Nephron (organoid): ENCODE data around the gene ARPC1A.
"Not testable (repeated sequence)": the region's sequence is repeated elsewhere in the genome, so short reads cannot be mapped to it uniquely, and the experiment has no call there.

Source experiments
- H3K27ac Mint-ChIP-seq, 3 experiments: 2 replicates each; pipeline ENCODE4 v1.8.0; 2020; ENCODE audit warnings: mixed read lengths in 3 of 3, mild to moderate bottlenecking in 2 of 3, moderate library complexity in 1 of 3
- H3K27me3 Mint-ChIP-seq: 2 replicates; pipeline ENCODE4 v1.8.0; 2021; ENCODE audit warnings: low read depth, mild to moderate bottlenecking, moderate library complexity, mixed read lengths
- H3K36me3 Mint-ChIP-seq: 2 replicates; pipeline ENCODE4 v1.8.0; 2020; ENCODE audit warnings: low read depth, mixed read lengths
- H3K4me1 Mint-ChIP-seq: 2 replicates; pipeline ENCODE4 v1.8.0; 2020; ENCODE audit warnings: mixed read lengths
- H3K4me3 Mint-ChIP-seq, 3 experiments: 2 replicates each; pipeline ENCODE4 v1.8.0; 2020; ENCODE audit warnings: mild to moderate bottlenecking in 3 of 3, mixed read lengths in 3 of 3, moderate library complexity in 2 of 3
- H3K9me3 Mint-ChIP-seq: 2 replicates; pipeline ENCODE4 v1.8.0; 2020; ENCODE audit warnings: mixed read lengths
- CTCF ChIP-seq, 3 experiments: fragments of 200-600 bp; sonication (generic); IDR thresholded peaks; one replicate each; pipeline ENCODE4 v1.5.0; 2021; ENCODE audit warnings: antibody characterized with exemption in 3 of 3; ENCODE audit not compliant: unreplicated experiment in 3 of 3

ARPC1A gene

DNA sequence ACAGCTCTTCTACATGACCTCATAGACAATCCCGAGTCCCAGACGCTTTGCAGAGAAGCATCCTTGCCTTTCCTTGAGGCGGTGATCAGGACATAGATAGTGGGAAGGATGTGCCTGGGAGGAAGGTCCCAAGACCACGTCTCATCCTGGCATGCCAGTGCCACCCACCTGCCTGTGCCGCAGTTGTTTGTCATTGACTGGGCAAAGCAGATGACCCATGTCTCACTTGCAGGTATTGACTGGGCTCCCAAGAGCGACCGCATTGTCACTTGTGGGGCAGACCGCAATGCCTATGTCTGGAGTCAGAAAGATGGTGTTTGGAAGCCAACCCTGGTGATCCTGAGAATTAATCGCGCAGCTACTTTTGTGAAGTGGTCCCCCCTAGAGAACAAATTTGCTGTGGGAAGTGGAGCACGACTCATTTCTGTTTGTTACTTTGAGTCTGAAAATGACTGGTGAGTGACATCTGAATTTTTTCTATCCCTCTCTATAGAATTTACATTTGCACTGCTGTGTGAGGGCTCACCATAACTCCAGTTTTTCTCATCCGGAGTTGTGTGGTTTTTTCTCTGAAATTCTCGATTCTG, 18.5 kb downstream of the ARPC1A start:
- H3K4me1 Mint-ChIP-seq: no peaks in the 10 kb centered on the region
- no peak overlapping the region for H3K4me3 Mint-ChIP-seq
- no peaks in the 10 kb centered on the region for H3K9me3 Mint-ChIP-seq
- H3K36me3 Mint-ChIP-seq: peaks cover 56% of the 10 kb centered on the region
- no peak for TF ChIP-seq CTCF (IDR thresholded peaks at IDR 0.05; ENCODE audit: unreplicated experiment in 3 of 3)
- H3K27me3 Mint-ChIP-seq: no peaks in the 10 kb centered on the region
- H3K27ac Mint-ChIP-seq: no peak overlapping the region

GRCh38 chr7:99350641-99351040, 24.9 kb downstream of the ARPC1A start:
- not testable (repeated sequence) for H3K9me3 Mint-ChIP-seq, H3K27me3 Mint-ChIP-seq, H3K27ac Mint-ChIP-seq, H3K4me1 Mint-ChIP-seq, H3K4me3 Mint-ChIP-seq
- H3K36me3 Mint-ChIP-seq: peaks cover 44% of the 10 kb centered on the region

DNA sequence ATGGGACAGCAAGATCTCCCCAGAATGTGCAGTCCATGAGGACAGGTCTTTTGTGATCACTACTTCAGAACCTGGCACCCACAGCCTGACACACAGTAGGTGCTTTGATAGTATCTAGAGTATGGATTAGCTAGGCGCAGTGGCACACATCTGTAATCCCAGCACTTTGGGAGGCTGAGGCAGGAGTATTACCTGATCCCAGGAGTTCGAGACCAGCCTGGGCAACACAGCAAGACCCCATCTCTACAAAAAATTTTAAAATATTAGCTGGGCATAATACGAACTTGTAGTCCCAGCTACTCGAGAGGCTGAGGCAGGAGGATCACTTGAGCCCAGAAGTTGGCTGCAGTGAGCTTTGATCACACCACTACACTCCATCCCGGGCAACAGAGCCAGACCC, 26.5 kb downstream of the ARPC1A start:
- Mint-ChIP-seq H3K4me3 (no peak overlapping the region), H3K9me3 (no peaks in the 10 kb centered on the region), H3K36me3 (peaks cover 50% of the 10 kb centered on the region), H3K4me1 (no peaks in the 10 kb centered on the region), H3K27me3 (no peaks in the 10 kb centered on the region), H3K27ac (no peak overlapping the region)
- no peak for TF ChIP-seq CTCF (IDR thresholded peaks at IDR 0.05; ENCODE audit: unreplicated experiment in 3 of 3)

DNA sequence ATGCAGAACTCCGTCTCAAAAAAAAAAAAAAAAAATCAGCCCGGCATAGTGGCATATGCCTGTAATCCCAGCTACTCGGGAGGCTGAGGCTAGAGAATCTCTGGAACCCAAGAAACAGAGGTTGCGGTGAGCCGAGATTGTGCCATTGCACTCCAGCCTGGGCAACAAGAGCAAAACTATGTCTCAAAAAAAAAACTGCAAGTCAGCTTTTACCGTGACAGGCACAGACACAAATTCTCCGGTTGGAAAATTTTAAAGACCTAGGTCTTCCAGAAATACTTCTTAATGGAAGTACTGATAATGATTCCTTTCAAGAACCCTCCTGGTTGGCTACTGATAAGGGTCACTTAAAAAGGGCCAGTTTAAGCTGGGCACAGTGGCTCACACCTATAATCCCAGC, 29.4 kb downstream of the ARPC1A start:
- H3K36me3 Mint-ChIP-seq: peaks cover 54% of the 10 kb centered on the region
- no peak for TF ChIP-seq CTCF (IDR thresholded peaks at IDR 0.05; ENCODE audit: unreplicated experiment in 3 of 3)
- H3K27ac Mint-ChIP-seq: no peak overlapping the region
- H3K27me3 Mint-ChIP-seq: no peaks in the 10 kb centered on the region
- no peaks in the 10 kb centered on the region for H3K9me3 Mint-ChIP-seq
- no peak overlapping the region for H3K4me3 Mint-ChIP-seq
- no peaks in the 10 kb centered on the region for H3K4me1 Mint-ChIP-seq

- no peak for TF ChIP-seq CTCF (IDR thresholded peaks at IDR 0.05; ENCODE audit: unreplicated experiment in 3 of 3)
- Mint-ChIP-seq H3K27me3 (no peaks in the 10 kb centered on the region), H3K4me3 (no peak overlapping the region), H3K27ac (no peak overlapping the region), H3K36me3 (peaks cover 51% of the 10 kb centered on the region), H3K9me3 (no peaks in the 10 kb centered on the region), H3K4me1 (no peaks in the 10 kb centered on the region)
These were observed 32.2 kb downstream of the ARPC1A start for GRCh38 chr7:99357701-99358490.

DNA sequence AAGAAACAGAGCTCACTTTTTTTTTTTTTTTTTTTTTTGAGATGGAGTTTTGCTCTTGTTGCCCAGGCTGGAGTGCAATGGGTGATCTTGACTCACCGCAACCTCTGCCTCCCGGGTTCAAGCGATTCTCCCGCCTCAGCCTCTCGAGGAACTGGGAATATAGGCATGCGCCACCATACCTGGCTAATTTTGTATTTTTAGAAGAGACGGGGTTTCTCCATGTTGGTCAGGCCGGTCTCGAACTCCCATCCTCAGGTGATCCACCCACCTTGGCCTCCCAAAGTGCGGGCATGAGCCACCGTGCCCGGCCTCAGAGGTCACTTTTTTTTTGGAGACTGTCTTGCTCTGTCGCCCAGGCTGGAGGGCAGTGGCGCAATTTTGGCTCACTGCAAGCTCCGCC, 32.8 kb downstream of the ARPC1A start:
- H3K27ac Mint-ChIP-seq, H3K4me1 Mint-ChIP-seq, H3K9me3 Mint-ChIP-seq, H3K27me3 Mint-ChIP-seq, H3K4me3 Mint-ChIP-seq: not testable (repeated sequence)
- peaks cover 57% of the 10 kb centered on the region for H3K36me3 Mint-ChIP-seq
